GM12873 (cell line): ENCODE results near the gene USP6NL.

Source experiments
- TF ChIP-seq, protein P1 (sequence below): IDR thresholded peaks from 2 replicates; pipeline ENCODE4 v1.5.1; 2012; ENCODE audit warnings: low read depth, mild to moderate bottlenecking, moderate library complexity, low read length, control low read depth; ENCODE audit not compliant: insufficient read depth; ENCODE audit errors: missing control alignments

The USP6NL gene

DNA sequence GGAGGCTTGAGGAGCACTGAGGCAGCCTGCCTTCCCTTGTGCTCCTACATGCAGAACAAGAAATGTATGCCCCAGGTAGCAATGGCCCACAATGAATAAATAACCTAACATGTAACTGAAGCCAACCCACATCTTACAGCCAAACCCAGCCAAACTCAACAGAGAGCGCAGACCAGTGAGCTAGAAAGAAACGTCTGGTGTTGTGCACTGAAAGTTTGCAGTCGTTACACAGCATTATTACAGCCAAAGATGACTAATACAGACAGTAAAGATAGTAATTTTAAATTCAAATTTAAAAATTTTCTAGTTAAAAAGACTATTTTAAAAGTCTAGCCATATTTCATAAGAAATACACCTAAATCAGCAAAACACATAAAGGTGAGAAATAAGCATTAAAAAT lies 11.2 kb downstream of the USP6NL start:
- TF ChIP-seq, protein P1, sequence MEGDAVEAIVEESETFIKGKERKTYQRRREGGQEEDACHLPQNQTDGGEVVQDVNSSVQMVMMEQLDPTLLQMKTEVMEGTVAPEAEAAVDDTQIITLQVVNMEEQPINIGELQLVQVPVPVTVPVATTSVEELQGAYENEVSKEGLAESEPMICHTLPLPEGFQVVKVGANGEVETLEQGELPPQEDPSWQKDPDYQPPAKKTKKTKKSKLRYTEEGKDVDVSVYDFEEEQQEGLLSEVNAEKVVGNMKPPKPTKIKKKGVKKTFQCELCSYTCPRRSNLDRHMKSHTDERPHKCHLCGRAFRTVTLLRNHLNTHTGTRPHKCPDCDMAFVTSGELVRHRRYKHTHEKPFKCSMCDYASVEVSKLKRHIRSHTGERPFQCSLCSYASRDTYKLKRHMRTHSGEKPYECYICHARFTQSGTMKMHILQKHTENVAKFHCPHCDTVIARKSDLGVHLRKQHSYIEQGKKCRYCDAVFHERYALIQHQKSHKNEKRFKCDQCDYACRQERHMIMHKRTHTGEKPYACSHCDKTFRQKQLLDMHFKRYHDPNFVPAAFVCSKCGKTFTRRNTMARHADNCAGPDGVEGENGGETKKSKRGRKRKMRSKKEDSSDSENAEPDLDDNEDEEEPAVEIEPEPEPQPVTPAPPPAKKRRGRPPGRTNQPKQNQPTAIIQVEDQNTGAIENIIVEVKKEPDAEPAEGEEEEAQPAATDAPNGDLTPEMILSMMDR = no peak

DNA sequence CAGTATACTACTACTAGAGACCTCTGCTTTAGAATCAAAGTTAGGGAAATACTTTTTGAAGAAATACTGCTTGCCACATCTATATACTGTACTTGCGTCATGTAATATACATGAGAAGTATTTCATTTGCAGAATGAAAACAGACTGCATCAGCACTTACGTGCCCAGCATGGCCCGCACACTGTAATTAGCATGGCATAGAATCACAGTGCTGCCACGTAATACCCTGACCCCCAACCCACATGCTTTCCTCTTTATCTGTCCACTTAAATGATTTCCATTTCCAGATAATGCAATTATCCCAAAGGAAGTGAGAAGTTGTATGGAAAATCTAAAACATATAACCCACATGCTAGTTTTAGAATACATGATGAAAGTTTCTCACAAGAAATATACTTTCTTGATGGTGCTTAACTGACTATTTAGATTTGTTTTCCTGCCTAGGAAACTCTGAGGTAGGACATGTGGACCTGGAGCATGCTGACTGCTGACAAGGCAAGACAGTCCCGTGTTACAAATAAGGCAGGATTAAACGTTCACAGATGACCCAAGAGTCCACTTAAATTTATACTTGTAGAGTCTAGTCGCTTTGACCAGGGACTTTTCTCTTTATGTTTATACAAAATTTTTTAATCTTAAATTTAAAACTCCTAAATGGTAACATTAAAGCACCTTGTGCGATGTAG lies 12.6 kb downstream of the USP6NL start:
- TF ChIP-seq, protein P1 = no peak

DNA sequence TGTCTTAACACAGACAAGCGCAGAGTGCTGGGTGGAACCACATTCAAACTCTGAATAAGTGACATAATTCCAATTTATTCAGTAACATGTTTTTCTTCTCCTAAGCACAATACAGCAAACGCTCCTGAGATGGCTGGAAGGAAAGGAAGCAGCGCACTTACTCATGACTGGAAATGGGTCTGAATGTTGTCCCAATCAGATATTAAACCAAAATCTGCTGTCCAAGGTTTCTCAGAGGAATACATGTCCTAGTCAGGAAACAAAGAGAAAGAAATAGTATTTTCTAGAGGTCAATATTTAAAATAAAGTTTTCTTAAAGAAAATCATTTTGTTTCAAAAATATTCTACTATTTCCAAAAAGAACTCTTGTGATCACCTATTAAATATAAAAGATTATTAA lies 14.0 kb downstream of the USP6NL start:
- TF ChIP-seq, protein P1 = no peak

DNA sequence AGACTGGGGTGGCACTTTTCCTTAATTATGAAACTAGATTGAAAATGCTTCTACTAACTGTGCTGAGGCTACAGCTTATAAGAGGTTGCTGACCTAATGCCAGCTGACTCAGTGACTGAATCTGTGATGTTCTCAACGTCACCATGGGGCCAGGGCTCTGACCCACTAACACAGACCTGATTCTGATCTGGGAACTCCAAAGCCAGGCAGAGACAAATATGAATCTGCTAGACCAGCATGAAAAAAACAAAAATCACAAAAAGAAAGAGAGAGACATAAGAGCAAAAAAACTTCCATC lies 16.1 kb downstream of the USP6NL start:
- TF ChIP-seq, protein P1 = no peak

DNA sequence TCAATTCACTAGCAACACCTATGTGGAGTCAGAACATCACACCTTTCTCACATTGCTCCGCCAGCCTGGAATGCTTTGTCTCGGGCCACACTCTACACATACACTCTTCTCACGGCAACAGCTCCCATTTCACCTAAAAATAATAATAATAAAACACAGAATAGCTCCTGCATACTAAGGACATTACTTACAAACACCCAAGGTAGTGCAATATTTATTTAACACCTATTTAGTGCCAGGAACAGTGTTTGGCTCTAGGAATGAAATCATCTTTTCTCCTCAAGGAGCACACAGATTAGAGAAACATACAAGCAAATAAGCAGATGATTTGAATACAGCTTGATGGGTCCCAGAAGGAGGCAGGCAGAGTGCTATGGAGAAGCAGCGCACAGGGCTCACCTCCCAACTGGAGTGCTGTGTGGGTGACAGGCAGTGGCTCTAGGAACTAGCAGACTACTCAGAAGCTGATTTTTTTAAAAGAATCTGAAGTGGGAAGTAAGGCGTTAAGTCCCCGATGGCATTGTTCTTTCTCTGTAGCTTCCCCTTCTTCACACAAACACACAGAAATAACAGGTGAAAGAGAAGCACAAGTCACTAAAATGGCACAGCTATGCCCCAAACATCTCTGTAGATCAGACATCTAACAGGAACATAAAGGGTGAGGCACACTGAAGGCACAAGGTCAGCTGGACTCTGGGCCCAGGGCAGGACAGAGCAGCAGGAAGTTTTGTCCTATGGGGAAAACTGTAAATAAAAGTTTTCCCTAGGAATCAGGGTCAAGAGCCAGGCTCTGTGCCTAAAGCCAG lies 16.7 kb downstream of the USP6NL start:
- TF ChIP-seq, protein P1 = no peak

DNA sequence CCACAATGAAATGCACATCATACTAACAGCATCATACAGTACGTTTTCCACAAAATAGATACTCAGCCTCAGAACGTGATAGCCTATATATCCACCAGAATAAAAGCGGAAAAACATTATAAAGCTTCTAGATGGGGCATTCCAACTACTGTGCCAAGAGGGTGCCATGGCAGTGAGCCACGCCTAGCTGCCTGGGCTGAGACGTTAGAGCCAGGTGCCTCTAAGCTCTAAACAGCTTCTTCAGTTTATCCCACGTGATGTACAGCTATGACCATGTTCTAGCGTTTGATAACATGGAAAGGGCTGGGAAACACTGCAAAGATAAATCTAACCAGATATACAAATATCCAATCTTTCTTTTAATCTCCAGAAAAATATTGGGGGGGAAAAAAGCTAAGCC lies 17.8 kb downstream of the USP6NL start:
- TF ChIP-seq, protein P1 = no peak

DNA sequence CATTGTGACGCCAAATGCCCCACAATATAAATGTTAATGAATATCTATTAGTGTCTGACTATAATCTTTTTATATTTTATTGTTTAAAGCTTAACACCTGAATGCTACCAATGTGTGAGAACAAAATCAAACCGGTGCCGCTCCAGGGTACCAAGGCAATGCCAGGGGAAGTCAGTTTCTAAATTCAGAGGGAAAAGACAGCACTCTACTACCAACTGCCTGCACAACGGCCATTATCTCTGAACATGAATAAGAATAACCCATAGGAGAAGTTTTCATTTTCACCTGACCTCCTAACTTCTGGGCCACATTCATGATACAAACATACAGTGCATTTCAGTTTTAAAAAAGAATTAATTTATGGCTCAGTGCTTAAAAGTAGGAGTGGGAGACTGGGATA lies 21.7 kb downstream of the USP6NL start:
- TF ChIP-seq, protein P1 = no peak
